Heart right ventricle (tissue), 16 donors: Measurements from ENCODE around the gene SPTBN4. TPM values are rescaled to one million over a fixed set of nuclear protein-coding genes. Genes with fewer than 3 reads are reported as not detected.

Experiments
- ATAC-seq, 8 donors: fragments of 200-7000 bp; cut with Tn5 transposase; one replicate each; pipeline ENCODE4 v1.9.1; 2020; ENCODE audit warnings: mild to moderate bottlenecking in 8 of 8, moderate library complexity in 8 of 8, moderate number of reproducible peaks in 1 of 8
- DNase-seq, 2 donors: peaks; one replicate each; pipeline ENCODE4 v3.0.0-alpha.2; 2020
- H3K27ac ChIP-seq, 10 donors: fragments of 200-600 bp; sonication (generic) in 2 of 10; one replicate each; pipeline versions ENCODE4 v1.5.0 to v1.8.0; 2020 to 2022; ENCODE audit warnings: mild to moderate bottlenecking in 3 of 10
- H3K27me3 ChIP-seq, 7 donors: fragments of 200-600 bp; one replicate each; pipeline ENCODE4 v1.8.0; 2021 to 2022; ENCODE audit warnings: mild to moderate bottlenecking in 2 of 7
- H3K36me3 ChIP-seq, 9 donors: fragments of 200-600 bp; sonication (generic) in 1 of 9; one replicate each; pipeline versions ENCODE4 v1.5.0 to v1.8.0; 2020 to 2022; ENCODE audit warnings: mild to moderate bottlenecking in 2 of 9
- H3K4me1 ChIP-seq, 9 donors: fragments of 200-600 bp; sonication (generic) in 1 of 9; one replicate each; pipeline versions ENCODE4 v1.5.0 to v1.8.0; 2020 to 2022; ENCODE audit warnings: mild to moderate bottlenecking in 4 of 9
- H3K4me3 ChIP-seq, 10 donors: fragments of 200-600 bp; sonication (generic) in 2 of 10; one replicate each; pipeline versions ENCODE4 v1.5.0 to v1.8.0; 2020 to 2022; ENCODE audit warnings: mild to moderate bottlenecking in 7 of 10, moderate library complexity in 2 of 10
- H3K9me3 ChIP-seq, 11 donors: fragments of 200-600 bp in 10 of 11; sonication (generic) in 2 of 11; one replicate each; pipeline versions ENCODE4 v1.5.0 to v1.8.0; 2013 to 2022; ENCODE audit warnings: mild to moderate bottlenecking in 2 of 11, control low read depth in 1 of 11, moderate library complexity in 1 of 11
- CTCF ChIP-seq, 9 donors: fragments of 200-600 bp; sonication (generic) in 2 of 9; IDR thresholded peaks; one replicate each; pipeline versions ENCODE4 v1.5.0 to v1.8.0; 2021 to 2022; ENCODE audit warnings: antibody characterized with exemption in 9 of 9, mild to moderate bottlenecking in 5 of 9, moderate library complexity in 1 of 9
- WGBS, 2 donors: extraction: QIAGEN DNeasy Blood & Tissue Kit; methylation state at CpG; one replicate each; pipeline ENCODE4 v1.1.7; 2013; ENCODE audit warnings: inconsistent platforms in 1 of 2; 5-methylcytosine and 5-hydroxymethylcytosine counted together
- intact Hi-C, 10 donors: fragments of 100-400 bp; cut with DNase I; formaldehyde crosslinking; loops; one replicate each; pipeline versions ENCODE4 v1.11.1 to v1.14.2; 2022
- polyA plus RNA-seq, 2 donors: library from polyadenylated mRNA; stranded (reverse); fragments of 200-250 nt; gene quantifications; one replicate each; pipeline ENCODE4 v1.2.3, GENCODE V29; 2013
- total RNA-seq, 10 donors: library from RNA; stranded (reverse); fragmentation: NEBNext Ultra II Directional in 3 of 10; extraction: Animal tissue kit (Norgen Biotek cat#: 25700) in 3 of 10; gene quantifications; one replicate each; pipeline versions ENCODE4 v1.2.1 to v1.2.4, GENCODE V29; 2021 to 2023
- donor health status: Arrhythmogenic right ventricular cardiomyopathy.
- donor health status: ischemic (EF 13 %, LVEDD 7.1; RV severe dilation, severe dysfunction).
- donor health status: healthy with polysubstance abuse.
- donor health status: DM: no; HTN: yes; CAD: no.
- donor health status: DM: no; HTN: no; CAD: no.
- donor health status: ischemic (EF 25% LVEDD 6.9; RV normal size, moderate dysfunction).
- donor health status: ischemic (EF 25% LVEDD 5.7; RV mildly dilated, moderate dysfunction).
- donor health status: healthy.
- donor health status: DM: yes; HTN: yes; CAD: no.
- donor health status: Ischemic cardiomyopathy.
- donor health status: ischemic (EF 35%, LVEDD 5.7; RV mildly dilated, moderate dysfunction).
- donor health status: nonischemic (EF 11% LVEDD 7.7; RV severe dilation, severe dysfunction).
- donor health status: DM: yes; HTN: yes; CAD: no.
- donor health status: PGD.
- donor health status: ischemic (EF 29% LVEDD 5.4; RV normal size, mild dysfunction).
- donor health status: nonischemic (EF 23%, LVEDD 6.1; RV moderate dilation, normal function).

SPTBN4 gene
- total and polyA plus RNA-seq, 12 donors: 3.0 to 13.8 (median 4.9) TPM

- H3K4me1 ChIP-seq: peaks cover 0 to 14% (median 9%) of the 10 kb centered on the region in 9 donors
- DNase-seq (no peak), ATAC-seq (no peak)
- H3K27me3 ChIP-seq: peaks cover 0 to 17% (median 0%) of the 10 kb centered on the region in 7 donors
- no peaks in the 10 kb centered on the region for H3K9me3 ChIP-seq
- H3K4me3 ChIP-seq: no peak overlapping the region
- intact Hi-C loops: loop anchor here in 9 of 10 donors (2.0 to 10.0 kb wide), 10 partner anchors 63 to 223 kb away; partner anchors contain the start of genes BLVRB (in 2 of the 9) and SPTBN4 (in 1 of the 9)
- no peak for TF ChIP-seq CTCF (IDR thresholded peaks at IDR 0.05)
- H3K27ac ChIP-seq: no peak overlapping the region
- H3K36me3 ChIP-seq: no peaks in the 10 kb centered on the region
- WGBS, 2 donors: 75 to 83% methylated on average over 6 of the region's 6 CpGs
Observed at GRCh38 chr19:40528078-40528477, 61.3 kb downstream of the SPTBN4 start.

GRCh38 chr19:40528533-40529092 is 61.8 kb downstream of the SPTBN4 start:
- DNase-seq: no peak
- no peak overlapping the region for H3K4me3 ChIP-seq

GRCh38 chr19:40529093-40529954 is 62.5 kb downstream of the SPTBN4 start:
- peak overlapping the region in 9 of 10 donors; percentile 44 to 65 (median 59) for H3K4me3 ChIP-seq
- peak; percentile 86 to 96 (median 90) for ATAC-seq
- no peaks in the 10 kb centered on the region for H3K36me3 ChIP-seq
- peaks cover 0 to 14% (median 9%) of the 10 kb centered on the region in 9 donors for H3K4me1 ChIP-seq
- H3K27ac ChIP-seq: peak overlapping the region in 2 of 10 donors; percentile 55 to 72
- 2% methylated on average over 54 of the region's 54 CpGs for WGBS, 2 donors
- peak; percentile 94 to 98 (median 96) for TF ChIP-seq CTCF (IDR thresholded peaks at IDR 0.05)
- H3K9me3 ChIP-seq: peaks cover 0 to 5% (median 0%) of the 10 kb centered on the region in 11 donors
- peak; percentile 81 to 86 for DNase-seq
- intact Hi-C loops: loop anchor here in 9 of 10 donors (1.0 to 10.0 kb wide), 11 partner anchors 63 to 225 kb away; partner anchors contain the start of genes BLVRB (in 2 of the 9) and SPTBN4 (in 1 of the 9)
- H3K27me3 ChIP-seq: peaks cover 0 to 17% (median 0%) of the 10 kb centered on the region in 7 donors

More at GRCh38 chr19:40528533-40529092, 61.8 kb downstream of the SPTBN4 start:
- intact Hi-C loops: loop anchor here in 9 of 10 donors (1.0 to 10.0 kb wide), 11 partner anchors 64 to 224 kb away; partner anchors contain the start of genes BLVRB (in 2 of the 9) and SPTBN4 (in 1 of the 9)
- no peak for TF ChIP-seq CTCF (IDR thresholded peaks at IDR 0.05)
- no peaks in the 10 kb centered on the region for H3K36me3 ChIP-seq
- peak in 1 of 8 donors; percentile 12 for ATAC-seq
- H3K27me3 ChIP-seq: peaks cover 0 to 17% (median 0%) of the 10 kb centered on the region in 7 donors
- no peak overlapping the region for H3K27ac ChIP-seq
- WGBS, 2 donors: 62 to 66% methylated on average over 14 of the region's 14 CpGs
- peaks cover 0 to 14% (median 9%) of the 10 kb centered on the region in 9 donors for H3K4me1 ChIP-seq
- no peaks in the 10 kb centered on the region for H3K9me3 ChIP-seq
